ENCODE measurements around the gene CYB5R3.

DNA sequence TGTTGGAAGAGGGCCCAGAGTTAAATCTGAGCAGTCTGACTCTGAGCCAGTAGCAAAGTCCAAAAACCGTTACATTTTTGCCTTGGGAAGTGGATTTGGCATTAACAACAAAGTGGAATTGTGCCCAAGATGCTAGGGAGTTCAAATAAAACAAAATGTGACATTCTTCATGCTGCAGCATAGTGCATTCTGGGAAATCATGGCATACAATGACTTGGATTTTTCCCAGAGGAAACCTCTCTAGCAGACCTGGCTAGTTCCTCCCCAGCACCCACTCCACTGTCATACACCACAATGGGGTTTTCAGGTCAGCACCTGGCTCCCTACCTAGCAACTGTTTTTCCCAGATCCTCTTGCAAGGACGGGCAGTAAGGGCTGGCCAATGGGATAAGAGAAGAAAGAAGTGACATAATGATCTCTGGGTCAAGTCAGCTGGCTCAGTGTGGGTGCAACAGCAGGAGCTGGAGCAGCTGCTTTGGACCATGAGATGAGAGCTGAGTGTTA, 24.8 kb upstream of the CYB5R3 start:
- TF ChIP-seq, protein P1, sequence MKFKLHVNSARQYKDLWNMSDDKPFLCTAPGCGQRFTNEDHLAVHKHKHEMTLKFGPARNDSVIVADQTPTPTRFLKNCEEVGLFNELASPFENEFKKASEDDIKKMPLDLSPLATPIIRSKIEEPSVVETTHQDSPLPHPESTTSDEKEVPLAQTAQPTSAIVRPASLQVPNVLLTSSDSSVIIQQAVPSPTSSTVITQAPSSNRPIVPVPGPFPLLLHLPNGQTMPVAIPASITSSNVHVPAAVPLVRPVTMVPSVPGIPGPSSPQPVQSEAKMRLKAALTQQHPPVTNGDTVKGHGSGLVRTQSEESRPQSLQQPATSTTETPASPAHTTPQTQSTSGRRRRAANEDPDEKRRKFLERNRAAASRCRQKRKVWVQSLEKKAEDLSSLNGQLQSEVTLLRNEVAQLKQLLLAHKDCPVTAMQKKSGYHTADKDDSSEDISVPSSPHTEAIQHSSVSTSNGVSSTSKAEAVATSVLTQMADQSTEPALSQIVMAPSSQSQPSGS (CRISPR knock-in tag; IDR thresholded peaks at IDR 0.05; ENCODE audit: borderline replicate concordance, low read depth) = no peak
- TF ChIP-seq GABPB1 (CRISPR knock-in tag; IDR thresholded peaks at IDR 0.05) (no peak), TEAD4 (CRISPR knock-in tag; IDR thresholded peaks at IDR 0.05) (no peak), NFYB (CRISPR knock-in tag; conservative IDR thresholded peaks at IDR 0.05; ENCODE audit: low read depth) (no peak), CBFB (CRISPR knock-in tag; IDR thresholded peaks at IDR 0.05; ENCODE audit: low read depth) (no peak), ZNF121 (CRISPR knock-in tag; IDR thresholded peaks at IDR 0.05) (no peak)
- TF ChIP-seq, protein P2, sequence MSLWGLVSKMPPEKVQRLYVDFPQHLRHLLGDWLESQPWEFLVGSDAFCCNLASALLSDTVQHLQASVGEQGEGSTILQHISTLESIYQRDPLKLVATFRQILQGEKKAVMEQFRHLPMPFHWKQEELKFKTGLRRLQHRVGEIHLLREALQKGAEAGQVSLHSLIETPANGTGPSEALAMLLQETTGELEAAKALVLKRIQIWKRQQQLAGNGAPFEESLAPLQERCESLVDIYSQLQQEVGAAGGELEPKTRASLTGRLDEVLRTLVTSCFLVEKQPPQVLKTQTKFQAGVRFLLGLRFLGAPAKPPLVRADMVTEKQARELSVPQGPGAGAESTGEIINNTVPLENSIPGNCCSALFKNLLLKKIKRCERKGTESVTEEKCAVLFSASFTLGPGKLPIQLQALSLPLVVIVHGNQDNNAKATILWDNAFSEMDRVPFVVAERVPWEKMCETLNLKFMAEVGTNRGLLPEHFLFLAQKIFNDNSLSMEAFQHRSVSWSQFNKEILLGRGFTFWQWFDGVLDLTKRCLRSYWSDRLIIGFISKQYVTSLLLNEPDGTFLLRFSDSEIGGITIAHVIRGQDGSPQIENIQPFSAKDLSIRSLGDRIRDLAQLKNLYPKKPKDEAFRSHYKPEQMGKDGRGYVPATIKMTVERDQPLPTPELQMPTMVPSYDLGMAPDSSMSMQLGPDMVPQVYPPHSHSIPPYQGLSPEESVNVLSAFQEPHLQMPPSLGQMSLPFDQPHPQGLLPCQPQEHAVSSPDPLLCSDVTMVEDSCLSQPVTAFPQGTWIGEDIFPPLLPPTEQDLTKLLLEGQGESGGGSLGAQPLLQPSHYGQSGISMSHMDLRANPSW (CRISPR knock-in tag; conservative IDR thresholded peaks at IDR 0.05; ENCODE audit: low read depth) = no peak
- TF ChIP-seq, protein P3, sequence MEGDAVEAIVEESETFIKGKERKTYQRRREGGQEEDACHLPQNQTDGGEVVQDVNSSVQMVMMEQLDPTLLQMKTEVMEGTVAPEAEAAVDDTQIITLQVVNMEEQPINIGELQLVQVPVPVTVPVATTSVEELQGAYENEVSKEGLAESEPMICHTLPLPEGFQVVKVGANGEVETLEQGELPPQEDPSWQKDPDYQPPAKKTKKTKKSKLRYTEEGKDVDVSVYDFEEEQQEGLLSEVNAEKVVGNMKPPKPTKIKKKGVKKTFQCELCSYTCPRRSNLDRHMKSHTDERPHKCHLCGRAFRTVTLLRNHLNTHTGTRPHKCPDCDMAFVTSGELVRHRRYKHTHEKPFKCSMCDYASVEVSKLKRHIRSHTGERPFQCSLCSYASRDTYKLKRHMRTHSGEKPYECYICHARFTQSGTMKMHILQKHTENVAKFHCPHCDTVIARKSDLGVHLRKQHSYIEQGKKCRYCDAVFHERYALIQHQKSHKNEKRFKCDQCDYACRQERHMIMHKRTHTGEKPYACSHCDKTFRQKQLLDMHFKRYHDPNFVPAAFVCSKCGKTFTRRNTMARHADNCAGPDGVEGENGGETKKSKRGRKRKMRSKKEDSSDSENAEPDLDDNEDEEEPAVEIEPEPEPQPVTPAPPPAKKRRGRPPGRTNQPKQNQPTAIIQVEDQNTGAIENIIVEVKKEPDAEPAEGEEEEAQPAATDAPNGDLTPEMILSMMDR (IDR thresholded peaks at IDR 0.05) = no peak
- TF ChIP-seq, protein P4, sequence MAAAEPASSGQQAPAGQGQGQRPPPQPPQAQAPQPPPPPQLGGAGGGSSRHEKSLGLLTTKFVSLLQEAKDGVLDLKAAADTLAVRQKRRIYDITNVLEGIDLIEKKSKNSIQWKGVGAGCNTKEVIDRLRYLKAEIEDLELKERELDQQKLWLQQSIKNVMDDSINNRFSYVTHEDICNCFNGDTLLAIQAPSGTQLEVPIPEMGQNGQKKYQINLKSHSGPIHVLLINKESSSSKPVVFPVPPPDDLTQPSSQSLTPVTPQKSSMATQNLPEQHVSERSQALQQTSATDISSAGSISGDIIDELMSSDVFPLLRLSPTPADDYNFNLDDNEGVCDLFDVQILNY (CRISPR knock-in tag; IDR thresholded peaks at IDR 0.05) = no peak

Measured in WTC11 (cell line).